ENCODE measurements around the gene PNN.
"Not testable (repeated sequence)": the region's sequence is repeated elsewhere in the genome, so short reads cannot be mapped to it uniquely, and the experiment has no call there.

Gene PNN

DNA sequence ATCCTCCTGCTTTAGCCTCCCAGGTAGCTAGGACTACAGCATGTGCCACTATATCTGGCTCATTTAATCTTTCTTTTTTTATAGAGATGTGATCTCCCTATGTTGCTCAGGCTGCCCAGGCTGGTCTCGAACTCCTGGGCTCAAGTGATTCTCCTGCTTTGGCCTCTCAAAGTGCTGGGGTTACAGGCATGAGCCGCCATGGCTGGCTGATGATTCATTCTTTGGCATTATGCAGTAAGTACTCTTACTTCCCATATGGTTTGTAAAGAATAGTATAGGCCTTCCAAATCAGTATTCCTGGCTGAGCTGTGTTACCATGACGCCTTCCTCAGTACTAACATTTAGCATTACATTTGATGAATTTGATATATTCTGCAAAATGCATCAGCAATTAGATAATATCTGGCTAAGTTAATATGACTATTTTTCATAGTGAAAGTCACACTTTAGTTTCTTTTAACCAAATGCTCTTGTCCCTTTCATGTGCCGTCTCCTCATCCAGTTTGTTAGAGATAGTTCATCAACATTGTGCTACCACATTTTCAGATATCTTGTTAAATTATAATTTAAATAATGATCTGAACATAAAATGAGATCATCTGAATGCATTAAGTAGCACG, 55.5 kb downstream of the PNN start:
- no peak for DNase-seq

- not testable (repeated sequence) for DNase-seq
Measured at GRCh38 chr14:39231751-39232553, 56.9 kb downstream of the PNN start.

Data from DMS79 (cell line).